Stomach (tissue), 9 donors: Measurements from ENCODE around the gene GP2. TPM values are rescaled to one million over a fixed set of nuclear protein-coding genes. Genes with fewer than 3 reads are reported as not detected.

Source experiments
- DNase-seq, 2 donors: peaks; one replicate each; pipeline versions ENCODE4 v3.0.0 to v3.0.0-alpha.2; 2013 to 2019
- H3K27ac ChIP-seq, 5 donors: fragments of 200-600 bp in 4 of 5; sonication (generic) in 4 of 5; one replicate each; pipeline ENCODE4 v1.5.1; 2013 to 2019; ENCODE audit warnings: mild to moderate bottlenecking in 1 of 5, moderate library complexity in 1 of 5
- H3K27me3 ChIP-seq, 3 donors: fragments of 200-600 bp; sonication (generic); one replicate each; pipeline ENCODE4 v1.5.1; 2017 to 2019; ENCODE audit warnings: mixed run types in 1 of 3
- H3K36me3 ChIP-seq, 4 donors: fragments of 200-600 bp; sonication (generic); 1 replicate in 3 of 4; 2 replicates in 1 of 4; pipeline ENCODE4 v1.5.1; 2016 to 2019
- H3K4me1 ChIP-seq, 4 donors: fragments of 200-600 bp; sonication (generic); one replicate each; pipeline ENCODE4 v1.5.1; 2016 to 2019
- H3K4me3 ChIP-seq, 4 donors: fragments of 200-600 bp; sonication (generic) in 3 of 4; one replicate each; pipeline ENCODE4 v1.5.1; 2016 to 2019; ENCODE audit warnings: mild to moderate bottlenecking in 1 of 4
- H3K9me3 ChIP-seq, 4 donors: fragments of 200-600 bp; sonication (generic); one replicate each; pipeline ENCODE4 v1.5.1; 2016 to 2019
- CTCF ChIP-seq, 7 experiments: fragments of 450-650 bp in 4 of 7; fragments of 200-600 bp in 3 of 7; sonication (generic) in 3 of 7; IDR thresholded peaks; one replicate each; pipeline ENCODE4 v1.5.1; 2016 to 2019; ENCODE audit warnings: antibody characterized with exemption in 7 of 7, control low read depth in 2 of 7, mild to moderate bottlenecking in 1 of 7
- EP300 ChIP-seq: sonication (generic); formaldehyde crosslinking; IDR thresholded peaks from one replicate; pipeline ENCODE4 v1.6.1; 2017; ENCODE audit warnings: antibody characterized with exemption
- POLR2A ChIP-seq, 4 donors: fragments of 450-650 bp; IDR thresholded peaks; one replicate each; pipeline ENCODE4 v1.6.1; 2016; ENCODE audit warnings: antibody characterized with exemption in 4 of 4, control low read depth in 2 of 4, mild to moderate bottlenecking in 1 of 4, moderate library complexity in 1 of 4
- POLR2AphosphoS5 ChIP-seq, 3 donors: sonication (generic); formaldehyde crosslinking; IDR thresholded peaks; one replicate each; pipeline ENCODE4 v1.6.1; 2016; ENCODE audit warnings: antibody characterized with exemption in 3 of 3
- WGBS, 5 donors: extraction: QIAGEN DNeasy Blood & Tissue Kit in 3 of 5; methylation state at CpG; one replicate each; pipeline versions ENCODE4 v1.1.5 to v1.1.7; 2013 to 2018; 5-methylcytosine and 5-hydroxymethylcytosine counted together
- intact Hi-C: fragments of 100-400 bp; cut with DNase I; formaldehyde crosslinking; loops from one replicate; pipeline ENCODE4 v1.15.1; 2023; ENCODE audit warnings: low total_unique reads
- polyA plus RNA-seq, 3 donors: library from polyadenylated mRNA; stranded (reverse); fragments of 200-250 nt; gene quantifications; one replicate each; pipeline ENCODE4 v1.2.3, GENCODE V29; 2013
- total RNA-seq, 5 donors: library from RNA; depleted of rRNA; stranded (reverse); fragments of >200 nt; gene quantifications; one replicate each; pipeline versions ENCODE4 v1.1.0 to v1.2.3, GENCODE V29; 2014 to 2016
- donor health status: healthy with polysubstance abuse.
- donor health status: Bipolar disorder and iron deficiency.
- donor health status: healthy.

GP2 gene
- total and polyA plus RNA-seq, 8 donors, result 0.55 to 53.3 (median 14.4) TPM

- Histone ChIP-seq H3K27me3 (no peaks in the 10 kb centered on the region), H3K4me1 (no peaks in the 10 kb centered on the region), H3K36me3 (no peaks in the 10 kb centered on the region), H3K27ac (no peak overlapping the region), H3K9me3 (no peaks in the 10 kb centered on the region), H3K4me3 (no peak overlapping the region)
- DNase-seq, result no peak
- intact Hi-C loops, result no loop called here
- WGBS, 5 donors, result 52 to 64% (median 54%) methylated on average over 4 of the region's 4 CpGs
- TF ChIP-seq EP300 (no peak), POLR2A (IDR thresholded peaks at IDR 0.05) (no peak), CTCF (IDR thresholded peaks at IDR 0.05) (no peak), POLR2AphosphoS5 (IDR thresholded peaks at IDR 0.05) (no peak)
Measured at GRCh38 chr16:20306401-20306800, 20.9 kb downstream of the GP2 start.

GRCh38 chr16:20303012-20303411, 24.3 kb downstream of the GP2 start:
- Histone ChIP-seq H3K36me3 (no peaks in the 10 kb centered on the region), H3K27ac (no peak overlapping the region), H3K9me3 (no peaks in the 10 kb centered on the region), H3K27me3 (peaks cover 0 to 3% (median 0%) of the 10 kb centered on the region in 3 donors), H3K4me3 (no peak overlapping the region), H3K4me1 (peaks cover 0 to 3% (median 0%) of the 10 kb centered on the region in 4 donors)
- DNase-seq, result no peak
- WGBS, 5 donors, result 52 to 57% (median 55%) methylated on average over 4 of the region's 4 CpGs
- intact Hi-C loops, result no loop called here
- TF ChIP-seq POLR2A (IDR thresholded peaks at IDR 0.05) (no peak), POLR2AphosphoS5 (IDR thresholded peaks at IDR 0.05) (no peak), CTCF (IDR thresholded peaks at IDR 0.05) (no peak), EP300 (no peak)

- Histone ChIP-seq H3K27ac (no peak overlapping the region), H3K36me3 (no peaks in the 10 kb centered on the region), H3K9me3 (no peaks in the 10 kb centered on the region), H3K27me3 (peaks cover 0 to 3% (median 0%) of the 10 kb centered on the region in 3 donors), H3K4me1 (peaks cover 0 to 3% (median 0%) of the 10 kb centered on the region in 4 donors), H3K4me3 (no peak overlapping the region)
- DNase-seq, result no peak
- intact Hi-C loops, result no loop called here
- 68 to 78% (median 71%) methylated on average over 5 of the region's 5 CpGs for WGBS, 5 donors
- TF ChIP-seq POLR2AphosphoS5 (IDR thresholded peaks at IDR 0.05) (no peak), POLR2A (IDR thresholded peaks at IDR 0.05) (no peak), CTCF (IDR thresholded peaks at IDR 0.05) (no peak), EP300 (no peak)
Measured at GRCh38 chr16:20302389-20302788, 24.9 kb downstream of the GP2 start.

GRCh38 chr16:20301840-20302239, 25.5 kb downstream of the GP2 start:
- Histone ChIP-seq H3K4me3 (no peak overlapping the region), H3K9me3 (no peaks in the 10 kb centered on the region), H3K36me3 (no peaks in the 10 kb centered on the region), H3K4me1 (peaks cover 0 to 3% (median 0%) of the 10 kb centered on the region in 4 donors), H3K27me3 (peaks cover 0 to 3% (median 0%) of the 10 kb centered on the region in 3 donors), H3K27ac (no peak overlapping the region)
- intact Hi-C loops, result no loop called here
- TF ChIP-seq CTCF (IDR thresholded peaks at IDR 0.05), result no peak
- no peak for TF ChIP-seq EP300
- TF ChIP-seq POLR2A (IDR thresholded peaks at IDR 0.05), result no peak
- TF ChIP-seq POLR2AphosphoS5 (IDR thresholded peaks at IDR 0.05), result no peak
- 59 to 66% (median 65%) methylated on average over 5 of the region's 5 CpGs for WGBS, 5 donors
- DNase-seq, result no peak
